GM23338 (cell line): ENCODE data around the gene PCDHGA1. TPM values are rescaled to one million over a fixed set of nuclear protein-coding genes. Genes with fewer than 3 reads are reported as not detected.

Experiments
- ATAC-seq: fragments of 200-7000 bp; cut with Tn5 transposase; 3 replicates; pipeline ENCODE4 v1.9.1; 2020
- DNase-seq: peaks from one replicate; pipeline ENCODE4 v3.0.0-alpha.2; 2015; ENCODE audit warnings: low spot score
- H2AFZ ChIP-seq: fragments of 200-600 bp; sonication (generic); 2 replicates; pipeline ENCODE4 v1.8.0; 2016; ENCODE audit warnings: antibody characterized with exemption, mild to moderate bottlenecking, moderate library complexity
- H3F3A ChIP-seq: fragments of 200-600 bp; sonication (generic); replicated peaks from 2 replicates; pipeline ENCODE4 v1.8.0; 2017; ENCODE audit warnings: antibody characterized with exemption, mixed run types, low read depth
- H3K27ac ChIP-seq: fragments of 200-600 bp; sonication (generic); 2 replicates; pipeline ENCODE4 v1.6.1; 2016; ENCODE audit warnings: low read depth
- H3K27me3 ChIP-seq: fragments of 200-600 bp; sonication (generic); 2 replicates; pipeline ENCODE4 v1.8.0; 2016; ENCODE audit warnings: mild to moderate bottlenecking, mixed run types, moderate library complexity; ENCODE audit not compliant: insufficient read depth
- H3K36me3 ChIP-seq: fragments of 200-600 bp; sonication (generic); 2 replicates; pipeline ENCODE4 v1.8.0; 2016; ENCODE audit warnings: mild to moderate bottlenecking; ENCODE audit not compliant: insufficient read depth
- H3K4me1 ChIP-seq: fragments of 200-600 bp; sonication (generic); 2 replicates; pipeline ENCODE4 v1.8.0; 2016; ENCODE audit warnings: mild to moderate bottlenecking, moderate library complexity; ENCODE audit not compliant: insufficient read depth
- H3K4me2 ChIP-seq: fragments of 200-600 bp; sonication (generic); 2 replicates; pipeline ENCODE4 v1.7.1; 2017; ENCODE audit warnings: mixed run types
- H3K4me3 ChIP-seq: fragments of 200-600 bp; sonication (generic); 2 replicates; pipeline ENCODE4 v1.6.1; 2016; ENCODE audit warnings: mixed run types
- H3K79me2 ChIP-seq: fragments of 200-600 bp; sonication (generic); replicated peaks from 2 replicates; pipeline ENCODE4 v1.8.0; 2017; ENCODE audit warnings: mild to moderate bottlenecking; ENCODE audit not compliant: insufficient read depth
- H3K9me2 ChIP-seq: fragments of 200-600 bp; sonication (generic); 2 replicates; pipeline ENCODE4 v1.8.0; 2017; ENCODE audit not compliant: insufficient read depth
- H4K20me1 ChIP-seq: fragments of 200-600 bp; sonication (generic); replicated peaks from 2 replicates; pipeline ENCODE4 v1.8.0; 2017; ENCODE audit warnings: mild to moderate bottlenecking; ENCODE audit not compliant: insufficient read depth
- H3K27ac Mint-ChIP-seq: 2 replicates; pipeline ENCODE4 v1.8.0; 2020; ENCODE audit warnings: inconsistent platforms, mild to moderate bottlenecking, moderate library complexity, mixed read lengths
- H3K27me3 Mint-ChIP-seq: 3 replicates; pipeline ENCODE4 v1.8.0; 2022; ENCODE audit warnings: low read depth, mild to moderate bottlenecking, moderate library complexity, mixed read lengths, inconsistent platforms; ENCODE audit not compliant: insufficient read depth, poor library complexity
- H3K36me3 Mint-ChIP-seq: 3 replicates; pipeline ENCODE4 v1.8.0; 2021; ENCODE audit warnings: low read depth, mild to moderate bottlenecking, inconsistent platforms, moderate library complexity, mixed read lengths
- H3K4me1 Mint-ChIP-seq: 3 replicates; pipeline ENCODE4 v1.8.0; 2020; ENCODE audit warnings: mild to moderate bottlenecking, inconsistent platforms, mixed read lengths
- H3K4me3 Mint-ChIP-seq: 3 replicates; pipeline ENCODE4 v1.8.0; 2021; ENCODE audit warnings: moderate library complexity, mild to moderate bottlenecking, inconsistent platforms, mixed read lengths
- H3K9me3 Mint-ChIP-seq: 3 replicates; pipeline ENCODE4 v1.8.0; 2020; ENCODE audit warnings: moderate library complexity, mild to moderate bottlenecking, inconsistent platforms, mixed read lengths
- CREB1 ChIP-seq: fragments of 250-450 bp; sonication (Bioruptor Pico); IDR thresholded peaks from 2 replicates; pipeline ENCODE4 v1.5.0; 2020; ENCODE audit warnings: low read depth, mild to moderate bottlenecking, moderate library complexity
- ETS1 ChIP-seq: IDR thresholded peaks from 2 replicates; pipeline ENCODE4 v1.6.1; 2016; ENCODE audit warnings: antibody characterized with exemption
- EZH2 ChIP-seq: fragments of 200-600 bp; sonication (generic); IDR thresholded peaks from one replicate; pipeline ENCODE4 v1.8.0; 2017; ENCODE audit warnings: antibody characterized with exemption, mild to moderate bottlenecking, low read depth; ENCODE audit not compliant: unreplicated experiment
- EZH2phosphoT487 ChIP-seq: fragments of 200-600 bp; sonication (generic); IDR thresholded peaks from one replicate; pipeline ENCODE4 v1.8.1; 2018; ENCODE audit warnings: antibody characterized with exemption; ENCODE audit not compliant: unreplicated experiment
- JUNB ChIP-seq: IDR thresholded peaks from one replicate; pipeline ENCODE4 v1.6.1; 2016; ENCODE audit warnings: antibody characterized with exemption; ENCODE audit not compliant: unreplicated experiment
- NANOG ChIP-seq: IDR thresholded peaks from 2 replicates; pipeline ENCODE4 v1.6.1; 2016; ENCODE audit warnings: antibody characterized with exemption, borderline replicate concordance
- POLR2AphosphoS5 ChIP-seq: IDR thresholded peaks from 2 replicates; pipeline ENCODE4 v1.6.1; 2016; ENCODE audit warnings: antibody characterized with exemption, low read depth
- STAT1 ChIP-seq: IDR thresholded peaks from one replicate; pipeline ENCODE4 v1.6.1; 2016; ENCODE audit warnings: antibody characterized with exemption; ENCODE audit not compliant: unreplicated experiment
- ZNF114 ChIP-seq: fragments of 250-450 bp; sonication (Bioruptor Pico); IDR thresholded peaks from 2 replicates; pipeline ENCODE4 v1.5.0; 2020; ENCODE audit warnings: mild to moderate bottlenecking, moderate library complexity
- ZNF331 ChIP-seq: fragments of 250-450 bp; sonication (Bioruptor Pico); IDR thresholded peaks from 2 replicates; pipeline ENCODE4 v1.5.0; 2020; ENCODE audit warnings: low read depth, mild to moderate bottlenecking, moderate library complexity
- ZNF462 ChIP-seq: fragments of 250-450 bp; sonication (Bioruptor Pico); IDR thresholded peaks from 2 replicates; pipeline ENCODE4 v1.5.0; 2020; ENCODE audit warnings: mild to moderate bottlenecking, moderate library complexity
- polyA plus RNA-seq: library from polyadenylated mRNA; unstranded; fragments of >200 nt; fragmentation: Nextera tagmentation; extraction: Ambion mirVana; gene quantifications from 2 replicates; pipeline ENCODE4 v1.2.1, GENCODE V29; 2016
- total RNA-seq: library from RNA; depleted of rRNA; stranded (reverse); fragments of >200 nt; shearing (Covaris generic); gene quantifications from 2 replicates; pipeline ENCODE4 v1.2.3, GENCODE V29; 2014
- TF ChIP-seq, protein P1 (sequence below), 2 experiments: fragments of 200-600 bp in 1 of 2; sonication (generic) in 1 of 2; conservative IDR thresholded peaks; 2 replicates each; pipeline versions ENCODE4 v1.5.1 to v1.6.1; 2016 to 2017; ENCODE audit warnings: antibody characterized with exemption in 2 of 2, low read depth in 2 of 2, mild to moderate bottlenecking in 2 of 2, moderate library complexity in 1 of 2
- TF ChIP-seq, protein P2 (sequence below): IDR thresholded peaks from one replicate; pipeline ENCODE4 v1.6.1; 2018; ENCODE audit warnings: antibody characterized with exemption; ENCODE audit not compliant: unreplicated experiment

Gene PCDHGA1
- total and polyA plus RNA-seq, 2 experiments from 2014 or later: 0.39 to 1.7 TPM

DNA sequence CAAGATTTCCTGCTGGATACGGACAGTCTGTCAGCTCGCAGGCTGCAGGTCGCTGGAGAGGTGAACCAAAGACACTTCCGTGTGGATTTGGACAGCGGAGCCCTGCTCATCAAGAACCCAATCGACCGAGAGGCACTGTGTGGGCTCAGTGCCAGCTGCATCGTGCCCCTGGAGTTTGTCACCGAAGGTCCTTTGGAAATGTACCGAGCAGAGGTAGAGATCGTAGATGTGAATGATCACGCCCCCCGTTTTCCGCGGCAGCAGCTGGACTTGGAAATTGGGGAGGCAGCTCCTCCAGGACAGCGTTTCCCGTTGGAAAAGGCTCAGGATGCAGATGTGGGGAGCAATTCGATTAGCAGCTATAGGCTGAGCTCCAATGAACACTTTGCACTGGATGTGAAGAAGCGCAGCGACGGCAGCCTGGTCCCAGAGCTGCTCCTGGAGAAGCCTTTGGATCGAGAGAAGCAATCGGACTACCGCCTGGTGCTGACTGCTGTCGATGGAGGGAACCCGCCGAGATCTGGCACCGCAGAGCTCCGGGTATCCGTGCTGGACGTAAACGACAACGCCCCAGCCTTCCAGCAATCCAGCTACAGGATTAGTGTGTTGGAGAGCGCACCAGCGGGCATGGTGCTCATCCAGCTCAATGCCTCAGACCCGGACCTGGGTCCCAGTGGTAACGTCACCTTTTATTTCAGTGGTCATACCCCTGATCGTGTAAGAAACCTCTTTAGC is 155.2 kb downstream of the PCDHGA1 start:
- peaks cover 31% of the 10 kb centered on the region for H3K4me1 ChIP-seq
- TF ChIP-seq EZH2: no peak
- no peak for TF ChIP-seq ZNF462
- no peak for TF ChIP-seq EZH2phosphoT487
- no peak for TF ChIP-seq ZNF331
- TF ChIP-seq, protein P1, sequence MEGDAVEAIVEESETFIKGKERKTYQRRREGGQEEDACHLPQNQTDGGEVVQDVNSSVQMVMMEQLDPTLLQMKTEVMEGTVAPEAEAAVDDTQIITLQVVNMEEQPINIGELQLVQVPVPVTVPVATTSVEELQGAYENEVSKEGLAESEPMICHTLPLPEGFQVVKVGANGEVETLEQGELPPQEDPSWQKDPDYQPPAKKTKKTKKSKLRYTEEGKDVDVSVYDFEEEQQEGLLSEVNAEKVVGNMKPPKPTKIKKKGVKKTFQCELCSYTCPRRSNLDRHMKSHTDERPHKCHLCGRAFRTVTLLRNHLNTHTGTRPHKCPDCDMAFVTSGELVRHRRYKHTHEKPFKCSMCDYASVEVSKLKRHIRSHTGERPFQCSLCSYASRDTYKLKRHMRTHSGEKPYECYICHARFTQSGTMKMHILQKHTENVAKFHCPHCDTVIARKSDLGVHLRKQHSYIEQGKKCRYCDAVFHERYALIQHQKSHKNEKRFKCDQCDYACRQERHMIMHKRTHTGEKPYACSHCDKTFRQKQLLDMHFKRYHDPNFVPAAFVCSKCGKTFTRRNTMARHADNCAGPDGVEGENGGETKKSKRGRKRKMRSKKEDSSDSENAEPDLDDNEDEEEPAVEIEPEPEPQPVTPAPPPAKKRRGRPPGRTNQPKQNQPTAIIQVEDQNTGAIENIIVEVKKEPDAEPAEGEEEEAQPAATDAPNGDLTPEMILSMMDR (conservative IDR thresholded peaks at IDR 0.05; ENCODE audit: low read depth in 2 of 2): no peak
- no peak for TF ChIP-seq POLR2AphosphoS5
- no peak for TF ChIP-seq STAT1
- no peak for TF ChIP-seq CREB1 (CRISPR knock-in tag)
- TF ChIP-seq ETS1: no peak
- TF ChIP-seq JUNB: no peak
- no peak for TF ChIP-seq NANOG
- TF ChIP-seq, protein P2, sequence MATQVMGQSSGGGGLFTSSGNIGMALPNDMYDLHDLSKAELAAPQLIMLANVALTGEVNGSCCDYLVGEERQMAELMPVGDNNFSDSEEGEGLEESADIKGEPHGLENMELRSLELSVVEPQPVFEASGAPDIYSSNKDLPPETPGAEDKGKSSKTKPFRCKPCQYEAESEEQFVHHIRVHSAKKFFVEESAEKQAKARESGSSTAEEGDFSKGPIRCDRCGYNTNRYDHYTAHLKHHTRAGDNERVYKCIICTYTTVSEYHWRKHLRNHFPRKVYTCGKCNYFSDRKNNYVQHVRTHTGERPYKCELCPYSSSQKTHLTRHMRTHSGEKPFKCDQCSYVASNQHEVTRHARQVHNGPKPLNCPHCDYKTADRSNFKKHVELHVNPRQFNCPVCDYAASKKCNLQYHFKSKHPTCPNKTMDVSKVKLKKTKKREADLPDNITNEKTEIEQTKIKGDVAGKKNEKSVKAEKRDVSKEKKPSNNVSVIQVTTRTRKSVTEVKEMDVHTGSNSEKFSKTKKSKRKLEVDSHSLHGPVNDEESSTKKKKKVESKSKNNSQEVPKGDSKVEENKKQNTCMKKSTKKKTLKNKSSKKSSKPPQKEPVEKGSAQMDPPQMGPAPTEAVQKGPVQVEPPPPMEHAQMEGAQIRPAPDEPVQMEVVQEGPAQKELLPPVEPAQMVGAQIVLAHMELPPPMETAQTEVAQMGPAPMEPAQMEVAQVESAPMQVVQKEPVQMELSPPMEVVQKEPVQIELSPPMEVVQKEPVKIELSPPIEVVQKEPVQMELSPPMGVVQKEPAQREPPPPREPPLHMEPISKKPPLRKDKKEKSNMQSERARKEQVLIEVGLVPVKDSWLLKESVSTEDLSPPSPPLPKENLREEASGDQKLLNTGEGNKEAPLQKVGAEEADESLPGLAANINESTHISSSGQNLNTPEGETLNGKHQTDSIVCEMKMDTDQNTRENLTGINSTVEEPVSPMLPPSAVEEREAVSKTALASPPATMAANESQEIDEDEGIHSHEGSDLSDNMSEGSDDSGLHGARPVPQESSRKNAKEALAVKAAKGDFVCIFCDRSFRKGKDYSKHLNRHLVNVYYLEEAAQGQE: no peak
- TF ChIP-seq ZNF114 (CRISPR knock-in tag): no peak
- H3K27ac ChIP-seq: no peak overlapping the region
- Mint-ChIP-seq H3K36me3 (peaks cover 17% of the 10 kb centered on the region), H3K4me3 (peak overlapping the region; percentile 69), H3K4me1 (peaks cover 41% of the 10 kb centered on the region), H3K9me3 (no peaks in the 10 kb centered on the region), H3K27ac (no peak overlapping the region), H3K27me3 (peaks cover 37% of the 10 kb centered on the region)
- H3K4me3 ChIP-seq: peak overlapping the region; percentile 53
- peak overlapping the region; percentile 74 for H3K4me2 ChIP-seq
- DNase-seq (no peak), ATAC-seq (peak; percentile 3; the same call in 1 of the 3 replicates)
- no peaks in the 10 kb centered on the region for H3K36me3 ChIP-seq
- H4K20me1 ChIP-seq: peaks cover 3% of the 10 kb centered on the region; the same call in 1 of the 2 replicates
- H2AFZ ChIP-seq: peak overlapping the region; percentile 89
- 0 out of 2 replicates have a peak, but pooled peaks cover 4% of the 10 kb centered on the region for H3K79me2 ChIP-seq
- H3K27me3 ChIP-seq: peaks cover 39% of the 10 kb centered on the region
- no peaks in the 10 kb centered on the region for H3K9me2 ChIP-seq
- H3F3A ChIP-seq: no peaks in the 10 kb centered on the region
